HT1080 (cell line): ENCODE results near the gene METTL1. TPM values are rescaled to one million over a fixed set of nuclear protein-coding genes. Genes with fewer than 3 reads are reported as not detected.
"Not testable (repeated sequence)": the region's sequence is repeated elsewhere in the genome, so short reads cannot be mapped to it uniquely, and the experiment has no call there.

Experiments used
- DNase-seq: peaks from one replicate; pipeline ENCODE4 v3.0.0-alpha.2; 2015; ENCODE audit warnings: low read depth
- polyA plus RNA-seq, 2 experiments: library from polyadenylated mRNA; depleted of rRNA; stranded (reverse); fragments of >200 nt; gene quantifications; 2 replicates each; pipeline ENCODE4 v1.2.3, GENCODE V29; 2015
- total RNA-seq: library from RNA; depleted of rRNA; stranded (reverse); fragments of >200 nt; shearing (Covaris generic); gene quantifications from 2 replicates; pipeline ENCODE4 v1.2.3, GENCODE V29; 2014; rRNA removed

METTL1 gene
- 26.9 and 31.6 TPM in 2 replicates for total RNA-seq
- polyA plus RNA-seq (2015; cell fraction: cytosol; rRNA removed) = 13.5 and 15.5 TPM in 2 replicates
- polyA plus RNA-seq (2015; cell fraction: nucleus; rRNA removed) = 15.4 and 21.2 TPM in 2 replicates

DNA sequence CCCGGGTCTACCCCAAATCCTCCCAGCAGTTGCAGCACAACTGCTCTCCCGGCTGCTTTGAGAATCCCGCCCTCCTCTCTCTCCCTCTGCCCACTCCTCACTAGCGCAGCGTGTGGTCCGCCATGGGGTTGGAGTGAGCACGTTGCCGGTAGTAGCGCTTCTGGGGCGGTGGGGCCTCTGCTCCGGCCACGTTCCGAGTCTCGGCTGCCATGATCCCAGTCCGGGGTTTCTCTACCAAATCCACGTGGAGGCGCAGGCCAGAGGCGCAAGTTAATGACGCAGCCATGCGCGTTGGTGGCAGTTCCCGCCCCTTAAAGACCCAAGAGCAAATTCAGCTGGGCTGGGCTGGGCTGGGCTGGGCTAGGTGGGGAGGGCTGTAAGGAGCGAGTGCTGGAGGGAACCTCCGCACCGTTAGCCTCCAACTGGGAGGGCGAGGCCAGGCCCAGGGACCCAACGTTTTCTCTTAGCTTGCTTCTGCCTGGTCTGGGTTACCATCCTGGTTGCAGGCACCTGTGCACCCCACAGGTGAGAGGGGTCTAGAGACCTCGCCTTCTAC is at the start of gene METTL1:
TSS of gene METTL1 (minus strand) at position 233 of the 556 bp plus-strand sequence. CDS start at position 211, 22 bp downstream.
- peak; percentile 96 for DNase-seq

DNA sequence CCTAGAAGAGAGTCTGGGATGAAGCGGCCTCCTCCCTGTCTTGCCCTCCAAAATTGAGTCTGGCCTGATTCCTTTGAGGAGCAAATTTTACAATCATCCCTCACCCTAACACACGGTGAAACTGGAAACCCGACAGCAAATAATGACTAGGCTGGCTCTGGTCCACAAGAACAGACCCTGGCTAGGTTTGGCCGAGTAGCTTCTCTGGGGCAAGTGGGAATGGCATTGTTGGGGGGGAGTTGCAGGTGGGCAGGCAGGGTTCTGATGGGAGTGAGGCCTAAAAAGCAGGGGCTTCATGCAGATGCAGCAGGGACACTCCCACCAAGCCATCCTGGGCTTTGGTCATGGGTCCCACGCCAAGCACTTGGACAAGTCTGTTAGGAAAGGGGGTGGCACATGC is 49.1 kb upstream of the METTL1 start:
- not testable (repeated sequence) for DNase-seq

DNA sequence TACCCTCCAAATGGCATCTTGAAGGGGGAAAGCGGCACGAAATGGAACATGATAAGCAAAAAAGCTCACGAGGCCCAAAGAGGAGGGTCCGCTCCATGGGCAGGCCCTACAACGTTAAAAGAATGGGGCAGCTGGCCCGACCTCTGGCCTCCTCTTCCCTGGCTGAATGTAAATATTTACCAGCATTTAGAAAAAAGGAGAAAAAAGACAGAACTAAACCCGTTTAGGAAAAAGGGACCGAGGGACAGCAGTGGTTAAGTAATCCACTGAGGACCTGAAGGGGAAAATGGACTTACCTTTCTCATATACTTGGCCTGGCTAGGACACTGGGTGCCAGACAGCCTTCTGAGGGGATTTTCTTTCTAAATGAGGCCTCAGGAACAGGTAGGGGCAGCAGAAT is 48.2 kb upstream of the METTL1 start:
- not testable (repeated sequence) for DNase-seq

DNA sequence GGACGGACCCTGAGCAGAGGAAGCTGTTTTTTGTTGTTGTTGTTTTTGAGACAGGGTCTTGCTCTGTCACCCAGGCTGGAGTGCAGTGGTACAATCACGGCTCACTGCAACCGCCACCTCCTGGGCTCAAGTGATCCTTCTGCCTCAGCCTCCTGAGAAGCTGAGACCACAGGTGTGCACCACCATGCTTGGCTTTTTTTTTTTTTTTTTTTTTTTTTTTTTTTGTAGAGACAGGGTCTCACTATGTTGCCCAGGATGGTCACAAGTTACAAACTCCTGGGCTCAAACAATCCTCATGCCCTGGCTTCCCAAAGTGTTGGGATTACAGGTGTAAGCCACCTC is 46.1 kb upstream of the METTL1 start:
- not testable (repeated sequence) for DNase-seq

DNA sequence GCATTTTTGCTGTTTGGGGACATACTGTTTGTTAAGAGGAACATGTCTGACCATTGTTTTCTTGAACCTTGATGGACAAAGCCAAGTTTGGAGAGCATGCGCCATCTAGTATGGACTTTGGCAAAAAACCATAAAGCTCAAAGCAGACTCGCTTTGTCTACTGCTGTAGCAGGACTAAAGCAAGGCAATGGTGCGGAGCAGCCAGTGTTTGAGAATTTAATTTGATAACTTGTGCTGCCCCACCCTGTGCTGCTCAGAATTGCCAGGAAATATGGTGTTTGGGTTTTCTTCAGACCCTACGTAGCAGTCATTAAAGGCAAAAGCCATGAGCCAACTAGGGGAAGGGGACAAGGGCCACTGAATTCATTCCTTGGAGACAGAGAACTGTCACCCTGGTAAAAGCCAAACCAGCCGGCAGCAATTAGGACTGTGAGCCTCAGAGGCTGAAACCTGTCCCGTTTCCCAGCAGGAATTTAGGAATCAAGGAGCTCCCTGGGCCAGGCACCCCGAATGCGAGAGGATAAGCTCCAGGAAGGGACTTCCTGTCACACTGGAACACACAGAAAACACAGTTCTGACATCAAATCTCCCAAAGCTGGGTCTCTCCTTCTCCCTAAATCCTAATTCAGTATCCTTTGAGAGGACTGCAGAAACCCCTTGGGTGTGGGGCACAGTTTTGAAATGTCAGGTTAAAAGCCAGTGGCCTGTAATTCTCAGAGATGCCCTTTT is 45.5 kb upstream of the METTL1 start:
- no peak for DNase-seq

DNA sequence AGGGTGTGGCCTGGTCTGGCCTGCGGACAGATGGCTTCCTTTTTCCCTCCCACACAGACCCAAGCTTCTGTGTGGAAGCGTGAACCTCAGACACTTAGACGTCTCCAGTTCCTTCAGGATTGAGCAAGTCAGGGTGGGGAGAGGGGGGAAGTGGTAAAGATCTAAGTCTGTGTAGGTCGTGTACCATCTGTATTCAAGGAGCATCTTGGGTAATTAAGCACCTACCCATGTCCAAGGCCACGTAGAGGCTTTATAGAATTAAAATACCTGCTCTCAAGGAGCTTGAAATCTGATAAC is 44.9 kb upstream of the METTL1 start:
- DNase-seq = no peak

DNA sequence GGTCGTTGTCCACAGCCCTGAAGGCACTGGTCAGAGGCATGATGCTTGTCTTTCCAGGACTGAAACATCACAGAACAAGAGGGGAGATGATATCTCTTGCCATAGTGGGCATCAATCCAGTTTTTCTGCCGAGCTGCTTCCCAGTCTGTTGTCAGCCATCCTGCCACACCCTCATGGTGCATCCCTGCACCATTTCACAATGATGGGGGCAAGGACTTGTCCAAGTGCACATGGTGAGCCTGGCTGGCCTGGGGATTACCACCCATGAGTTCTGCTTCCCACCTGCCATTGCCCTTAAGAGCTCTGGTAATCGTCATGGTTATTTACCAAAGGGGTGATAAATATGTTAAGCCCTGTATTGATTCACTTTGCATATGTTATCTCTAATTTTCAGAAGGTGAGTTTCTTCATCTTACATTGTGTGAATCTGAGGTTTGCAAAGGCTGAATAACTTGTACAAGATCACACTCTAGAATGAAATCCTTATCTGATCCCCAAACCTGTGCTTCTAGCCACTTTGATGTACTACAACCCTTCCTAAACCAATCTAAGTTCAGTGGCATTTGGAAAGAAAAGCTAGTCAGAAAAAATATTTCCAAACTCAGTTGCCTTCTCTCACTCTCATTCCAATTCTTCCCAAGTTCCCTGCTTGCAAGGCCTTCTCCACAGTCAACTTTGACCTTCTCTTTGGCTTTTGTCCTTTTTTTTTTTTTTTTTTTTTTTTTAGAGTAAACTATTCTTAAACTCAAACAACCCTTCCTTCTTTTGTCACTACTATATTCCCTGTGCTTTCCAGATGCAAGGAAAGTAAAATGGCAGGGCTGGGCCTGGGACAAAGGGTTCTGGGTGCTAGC is 44.3 kb upstream of the METTL1 start:
- DNase-seq = no peak

DNA sequence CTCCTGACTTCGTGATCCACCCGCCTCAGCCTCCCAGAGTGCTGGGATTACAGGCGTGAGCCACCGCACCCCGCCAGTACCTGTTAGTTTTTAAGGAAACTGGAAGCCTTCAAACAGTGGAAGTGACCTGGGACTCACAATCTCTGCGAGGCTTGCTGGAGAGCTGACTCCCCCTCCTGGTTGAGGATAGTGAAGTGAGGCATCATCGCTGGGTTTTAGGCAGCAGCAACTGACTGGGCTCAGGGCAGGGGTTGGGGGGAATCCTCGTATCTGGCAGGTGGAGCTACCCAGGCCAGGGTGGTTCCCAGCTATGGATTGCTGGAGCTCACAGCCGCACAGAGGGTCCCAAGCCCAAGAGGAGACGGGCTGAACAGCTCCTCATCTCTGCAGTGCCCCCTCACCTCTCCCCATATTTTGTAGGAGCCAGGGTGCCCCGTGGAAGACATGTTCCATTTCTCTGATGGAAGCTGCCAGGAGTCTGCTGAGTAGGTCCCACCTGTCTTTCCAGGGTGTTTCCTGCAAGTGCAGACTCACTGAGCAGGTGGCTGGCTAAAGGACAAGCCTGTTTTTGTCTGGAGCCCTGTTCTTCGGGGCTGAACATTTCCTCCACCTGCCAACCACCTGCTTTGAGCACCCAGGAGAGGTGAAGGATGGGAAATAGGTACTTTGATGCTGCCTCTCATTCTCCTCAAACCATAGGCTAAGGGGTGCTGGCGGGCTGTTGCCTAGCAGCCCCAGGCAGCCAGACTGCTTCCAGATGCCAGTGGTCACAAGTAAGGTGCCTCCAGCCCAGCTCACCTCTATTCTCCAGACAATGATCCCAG is 43.5 kb upstream of the METTL1 start:
- DNase-seq = no peak

DNA sequence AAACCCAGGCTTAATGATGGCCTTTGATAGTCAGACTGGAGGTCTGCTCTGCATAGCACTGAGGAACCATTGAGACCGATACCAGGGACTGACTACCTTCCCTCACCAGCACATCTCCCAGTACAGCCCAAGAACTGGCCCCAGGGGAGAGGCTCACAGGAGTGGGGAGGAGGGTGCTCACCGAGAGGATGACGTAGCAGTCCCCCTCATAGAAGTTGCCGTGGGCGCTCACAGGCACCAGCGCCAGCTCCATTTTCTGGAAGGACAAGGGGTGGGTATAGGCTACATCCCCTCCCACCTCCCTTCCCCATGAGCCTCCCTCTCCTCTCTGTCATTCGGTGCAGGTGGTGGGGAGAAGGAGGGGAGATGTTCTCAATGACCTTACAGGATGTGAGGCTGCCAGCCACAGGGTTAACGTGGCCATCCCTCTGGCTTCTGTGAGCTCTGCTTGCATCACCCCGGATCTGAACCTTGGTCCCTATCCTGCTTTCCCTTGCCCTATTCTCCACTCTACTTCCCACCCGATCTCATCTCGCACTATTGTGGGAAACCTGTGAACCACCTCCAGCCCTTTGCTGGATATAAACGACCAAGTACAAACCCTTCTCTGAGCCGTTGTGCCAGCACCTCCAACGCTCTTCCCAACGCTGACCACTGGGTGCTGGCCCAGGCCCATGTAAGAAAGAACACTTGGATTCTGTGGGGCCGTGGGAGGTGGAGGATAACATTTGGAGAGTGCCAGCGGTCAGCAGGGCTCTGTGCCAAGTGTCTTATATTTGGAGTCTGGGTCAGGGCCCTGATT is 42.3 kb upstream of the METTL1 start:
- DNase-seq = no peak

DNA sequence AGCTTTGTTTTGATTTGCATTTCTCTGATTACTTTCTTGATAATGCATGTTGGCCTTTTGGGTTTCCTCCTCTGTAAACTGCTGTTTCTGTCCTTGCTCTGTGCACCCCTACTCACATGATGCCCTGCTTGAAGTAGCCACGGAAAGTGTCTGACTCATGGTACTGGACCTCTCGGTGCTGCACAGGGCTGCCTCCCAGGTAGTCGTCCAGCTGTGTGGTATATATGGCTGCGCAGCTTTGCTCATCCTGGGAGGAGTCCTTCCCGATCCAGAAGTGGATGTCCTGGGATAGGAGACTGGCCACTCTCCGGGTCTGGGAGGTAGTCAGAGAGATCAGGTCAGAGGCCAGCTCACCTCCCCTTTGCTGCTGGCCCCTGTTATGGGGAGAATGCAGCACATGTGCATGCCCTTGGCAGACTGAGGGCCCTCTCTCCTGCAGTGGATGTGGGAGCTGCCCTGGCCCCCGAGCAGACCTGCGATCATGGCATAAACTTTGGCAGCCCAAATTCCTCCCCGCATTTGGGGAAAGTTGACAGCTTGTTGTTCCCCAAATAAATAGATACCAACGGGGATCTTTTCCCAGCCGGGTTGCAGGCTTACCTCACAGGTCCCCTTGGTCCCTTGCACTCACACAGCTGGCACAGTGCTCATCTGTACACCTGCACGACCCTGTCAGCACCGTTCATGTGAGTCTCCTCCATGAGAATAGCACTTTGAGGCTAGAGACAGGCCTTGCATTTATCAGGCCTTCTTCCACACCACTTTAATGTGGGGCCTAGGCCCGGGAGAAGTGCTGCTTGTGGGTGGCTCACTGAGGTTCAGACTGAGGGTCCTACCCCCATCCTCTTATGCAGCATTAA is 41.4 kb upstream of the METTL1 start:
- DNase-seq = peak; percentile 34

DNA sequence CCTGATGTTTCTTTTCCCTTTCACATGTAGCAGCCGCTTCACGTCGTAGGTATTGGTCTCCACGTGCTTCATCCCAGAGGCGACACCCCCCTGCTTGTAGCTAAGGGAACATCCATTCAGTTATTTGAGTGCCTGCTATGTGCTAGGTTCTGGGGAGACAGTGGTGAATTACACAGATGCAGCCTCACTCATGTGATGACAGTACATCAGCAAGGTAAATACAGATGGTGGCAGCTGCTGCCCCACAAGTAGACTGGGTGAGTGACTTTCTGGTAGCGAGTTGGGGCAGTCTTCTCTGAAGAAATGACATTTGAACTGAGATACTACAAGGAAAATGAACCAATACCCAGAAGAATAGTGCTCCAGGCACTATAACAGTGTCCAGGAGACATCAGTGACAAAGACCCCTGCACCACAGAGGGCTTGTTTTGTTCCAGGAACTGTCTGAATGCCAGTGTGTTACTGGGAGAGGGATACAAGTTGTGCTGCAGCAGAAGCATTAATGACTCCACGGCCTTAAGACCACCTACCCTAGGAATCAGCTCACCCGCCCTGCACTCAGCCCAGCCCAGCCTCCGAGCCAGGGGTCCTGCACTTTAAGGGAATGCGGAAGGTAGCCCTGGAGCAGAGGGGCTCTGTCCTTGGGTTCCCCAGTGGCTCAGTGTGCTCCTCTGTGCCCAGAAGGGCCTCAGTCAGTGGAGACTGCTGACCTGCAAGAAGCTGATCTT is 39.3 kb upstream of the METTL1 start:
- DNase-seq = no peak

DNA sequence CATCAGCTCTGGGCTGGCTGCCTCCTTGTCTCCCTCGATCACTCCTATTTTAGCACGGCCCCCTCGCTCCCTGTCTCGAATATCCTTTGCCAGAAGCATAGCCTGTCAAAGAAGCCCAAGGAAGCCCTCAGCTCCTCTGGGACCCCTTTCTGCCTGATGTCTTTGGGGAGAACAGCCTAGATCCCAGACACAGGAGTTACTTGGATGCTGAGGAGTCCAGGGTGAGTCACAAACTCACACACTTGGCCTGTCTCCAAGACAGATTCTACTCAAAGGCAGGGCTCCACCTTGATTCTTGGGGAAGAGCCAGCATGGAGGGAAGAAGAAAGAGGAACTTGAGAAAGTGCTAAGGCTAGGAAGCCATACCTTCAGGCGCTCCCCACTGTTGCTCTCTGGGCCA is 38.5 kb upstream of the METTL1 start:
- peak; percentile 77 for DNase-seq

DNA sequence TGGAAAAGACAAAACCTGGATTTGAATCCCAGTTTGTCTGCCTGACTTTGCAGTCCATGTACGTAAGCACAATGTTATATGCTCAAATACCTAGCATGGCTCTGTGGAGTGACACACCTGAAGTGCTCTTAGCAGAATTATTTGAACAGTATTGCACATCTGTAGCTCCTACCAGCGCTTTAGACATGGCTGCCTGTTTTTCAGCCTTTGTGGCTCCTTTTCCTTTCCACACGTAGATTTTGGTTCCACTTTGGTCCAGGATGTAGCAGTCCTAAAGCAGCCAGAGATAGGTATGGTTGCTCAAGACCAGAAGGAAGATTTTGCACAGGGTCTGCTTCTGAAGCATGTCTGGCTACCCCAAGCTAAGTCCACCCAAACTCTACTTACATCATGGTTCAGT is 37.5 kb upstream of the METTL1 start:
- no peak for DNase-seq

DNA sequence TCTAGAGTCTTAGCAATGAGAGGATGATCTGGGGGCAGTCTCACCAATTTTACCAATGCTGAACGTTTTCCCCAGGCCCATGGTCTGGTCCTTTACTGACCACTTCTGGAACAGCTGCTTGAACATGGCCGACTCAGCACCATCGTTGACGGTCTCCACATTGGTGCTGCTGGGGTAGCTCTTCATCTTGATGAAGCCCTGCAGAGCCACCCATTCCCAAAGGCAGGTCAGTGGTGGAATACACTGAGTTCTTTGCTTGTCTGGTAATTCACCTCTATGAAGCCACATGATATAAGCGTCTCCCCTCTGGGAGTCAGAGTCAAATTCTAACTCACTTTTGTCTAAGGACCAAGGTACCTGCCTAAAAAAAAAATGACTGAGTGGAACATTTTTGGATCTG is 36.4 kb upstream of the METTL1 start:
- DNase-seq = no peak

DNA sequence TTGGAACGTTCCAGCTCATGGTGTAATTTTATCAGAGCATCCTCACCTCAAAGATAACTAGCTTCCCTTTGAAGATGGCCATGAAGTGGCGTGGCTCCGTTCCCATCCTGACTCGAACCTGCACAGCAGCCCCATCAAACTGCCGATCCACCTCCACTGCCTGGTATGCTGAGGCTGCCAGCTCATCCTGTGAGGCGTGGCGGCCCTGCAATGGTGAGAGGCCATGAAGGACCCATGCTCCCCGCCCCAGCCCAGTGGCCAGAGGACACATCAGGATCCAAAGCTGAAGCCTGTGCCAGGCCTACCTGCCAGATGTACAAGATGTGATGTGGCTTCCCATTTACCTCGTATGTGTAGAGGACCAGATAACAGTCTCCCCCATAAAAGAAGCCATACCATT is 35.4 kb upstream of the METTL1 start:
- no peak for DNase-seq

DNA sequence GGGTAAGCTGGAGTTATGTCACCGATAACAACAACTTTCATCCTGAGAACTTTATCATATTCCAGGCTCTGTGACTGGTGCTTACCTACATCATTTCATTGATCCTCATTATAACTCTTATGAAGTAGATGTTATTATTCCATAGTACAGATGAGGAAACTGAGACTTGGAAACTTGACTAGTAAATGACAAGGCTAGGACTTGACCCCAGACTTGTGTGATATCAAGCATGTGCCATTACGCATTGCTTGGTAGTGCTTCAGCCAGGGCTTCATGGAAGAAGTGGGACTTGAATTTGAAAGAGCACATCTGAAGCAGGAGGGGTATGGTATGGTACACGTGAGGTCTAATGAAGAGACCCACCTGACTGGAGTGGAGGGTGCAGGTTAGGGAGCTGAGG is 34.8 kb upstream of the METTL1 start:
- DNase-seq = no peak

DNA sequence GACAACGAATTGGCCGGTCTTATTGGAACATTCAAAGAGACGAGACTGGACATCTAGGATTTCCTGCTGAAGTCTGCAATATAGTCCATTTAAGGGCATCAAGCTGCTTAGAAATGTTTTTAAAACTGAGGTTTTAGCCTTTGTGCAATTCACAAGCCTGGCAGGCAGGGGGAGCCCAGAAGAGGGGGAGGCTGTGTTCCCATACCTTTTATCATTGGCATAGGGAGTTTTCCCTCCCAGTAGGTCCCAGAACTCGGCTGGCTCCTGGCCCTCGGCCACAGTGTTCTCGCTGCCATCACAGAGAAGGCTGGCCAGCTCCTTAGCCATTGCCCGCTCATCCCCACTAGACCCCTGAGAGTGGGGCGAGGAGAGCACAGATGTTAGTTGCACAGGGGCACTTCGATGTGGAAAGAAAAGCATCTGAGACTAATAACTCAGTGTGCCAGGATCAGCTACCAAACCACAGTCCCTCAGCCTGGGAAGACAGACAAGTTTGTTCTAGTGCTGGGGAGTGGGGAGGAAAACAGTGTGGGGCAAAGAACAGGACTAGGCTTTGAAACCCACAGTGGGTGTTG is 31.5 kb upstream of the METTL1 start:
- DNase-seq = peak; percentile 55

DNA sequence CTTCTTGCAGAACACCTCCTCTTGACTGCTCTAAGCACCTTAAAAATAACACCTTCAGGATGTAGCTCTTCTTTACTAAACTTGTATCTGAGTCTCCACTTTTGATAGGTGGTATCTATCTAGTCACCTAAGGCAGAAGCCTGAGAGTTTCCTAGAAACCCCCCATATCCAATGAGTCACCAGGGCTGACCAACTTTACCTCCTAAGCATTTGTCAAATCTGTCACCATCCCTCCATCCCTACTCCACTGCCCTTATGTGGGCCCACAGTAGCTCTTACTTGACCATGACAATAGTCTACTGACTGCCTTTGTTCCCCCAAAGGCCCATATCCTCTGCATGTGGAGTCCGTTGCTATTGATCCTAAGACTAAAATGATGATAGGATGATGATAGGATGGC is 30.7 kb upstream of the METTL1 start:
- DNase-seq = no peak

DNA sequence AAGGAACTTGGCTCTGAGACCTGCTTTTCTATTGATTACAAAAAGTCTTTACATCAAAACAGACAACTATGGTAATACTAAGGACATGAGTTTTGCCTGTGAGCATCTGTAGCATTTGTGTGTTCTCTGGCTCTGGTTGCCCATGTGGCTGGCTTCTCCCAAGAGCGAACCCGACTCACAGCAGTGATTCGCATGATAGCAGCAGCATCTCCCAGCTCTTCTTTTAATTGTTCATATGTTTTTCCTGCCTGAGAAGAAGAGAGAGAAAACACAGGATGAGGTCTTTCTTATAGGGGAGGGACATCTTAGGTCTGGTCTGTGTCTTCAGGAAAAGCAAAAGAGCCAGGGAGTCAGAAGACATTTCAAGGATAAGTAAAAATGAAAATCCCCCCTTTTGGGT is 29.1 kb upstream of the METTL1 start:
- no peak for DNase-seq
